Thyroid gland (tissue), 4 donors: ENCODE measurements around the gene GJA8. TPM values are rescaled to one million over a fixed set of nuclear protein-coding genes. Genes with fewer than 3 reads are reported as not detected.
A peak's percentile ranks its signal among the peaks of the same experiment; 100 is the strongest.

Experiments used
- DNase-seq, 2 donors: peaks; one replicate each; pipeline ENCODE4 v3.0.0-alpha.2; 2019
- H3K27ac ChIP-seq, 3 donors: fragments of 200-600 bp; sonication (generic); 1 replicate in 2 of 3; 2 replicates in 1 of 3; pipeline ENCODE4 v1.5.1; 2016 to 2019; ENCODE audit warnings: mild to moderate bottlenecking in 1 of 3, moderate library complexity in 1 of 3
- H3K27me3 ChIP-seq: fragments of 200-600 bp; sonication (generic); one replicate; pipeline ENCODE4 v1.5.1; 2019
- H3K36me3 ChIP-seq, 2 donors: fragments of 200-600 bp; sonication (generic); one replicate each; pipeline ENCODE4 v1.5.1; 2016 to 2019
- H3K4me1 ChIP-seq, 2 donors: fragments of 200-600 bp; sonication (generic); one replicate each; pipeline ENCODE4 v1.5.1; 2017 to 2019
- H3K4me3 ChIP-seq, 3 donors: fragments of 200-600 bp; sonication (generic); replicated peaks in 1 of 3; 1 replicate in 2 of 3; 2 replicates in 1 of 3; pipeline ENCODE4 v1.5.1; 2016; ENCODE audit warnings: mild to moderate bottlenecking in 1 of 3
- H3K9me3 ChIP-seq: fragments of 200-600 bp; sonication (generic); one replicate; pipeline ENCODE4 v1.5.1; 2017
- CTCF ChIP-seq, 6 experiments: fragments of 200-600 bp in 3 of 6; fragments of 450-650 bp in 3 of 6; sonication (generic) in 3 of 6; IDR thresholded peaks; one replicate each; pipeline ENCODE4 v1.5.1; 2016 to 2019; ENCODE audit warnings: antibody characterized with exemption in 6 of 6, mild to moderate bottlenecking in 2 of 6, inconsistent platforms in 1 of 6, moderate library complexity in 1 of 6
- POLR2A ChIP-seq, 2 donors: fragments of 450-650 bp; IDR thresholded peaks; one replicate each; pipeline ENCODE4 v1.6.1; 2017; ENCODE audit warnings: antibody characterized with exemption in 2 of 2, mild to moderate bottlenecking in 2 of 2, moderate library complexity in 1 of 2
- WGBS, 2 donors: methylation state at CpG; one replicate each; pipeline ENCODE4 v1.1.5; 2017; 5-methylcytosine and 5-hydroxymethylcytosine counted together
- intact Hi-C: fragments of 100-400 bp; cut with DNase I; formaldehyde crosslinking; loops from one replicate; pipeline ENCODE4 v1.15.1; 2023
- total RNA-seq, 4 donors: library from RNA; depleted of rRNA; stranded (reverse); fragments of >200 nt; gene quantifications; one replicate each; pipeline ENCODE4 v1.2.3, GENCODE V29; 2016

GJA8 gene
- total RNA-seq, 4 donors from 2014 or later = not detected

DNA sequence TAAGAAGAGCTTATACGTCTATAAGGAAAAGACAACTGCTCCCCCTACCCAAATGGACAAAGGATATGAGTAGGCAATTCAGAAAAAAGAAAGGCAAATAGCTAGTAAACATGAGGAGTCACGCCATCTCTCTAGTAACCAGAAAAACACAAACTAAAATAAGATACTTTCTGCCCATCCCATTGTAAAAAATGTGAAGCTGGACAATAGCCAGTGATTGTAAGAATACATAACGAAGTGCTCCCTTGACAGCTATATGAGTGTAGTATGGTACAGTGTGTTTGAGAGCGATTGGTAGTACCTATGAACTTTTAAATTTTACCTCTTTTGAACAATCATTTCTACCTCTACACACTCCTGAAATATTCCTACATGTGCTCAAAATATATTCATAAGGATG lies 7.5 kb upstream of the GJA8 start:
- Histone ChIP-seq H3K27ac (no peak overlapping the region), H3K36me3 (no peaks in the 10 kb centered on the region), H3K4me1 (peaks cover 0 to 9% of the 10 kb centered on the region in 2 donors), H3K4me3 (no peak overlapping the region), H3K9me3 (no peaks in the 10 kb centered on the region), H3K27me3 (no peaks in the 10 kb centered on the region)
- intact Hi-C loops = loop anchor here (10.0 kb wide), 1 partner anchor 250 kb away; no protein-coding TSS in a partner anchor
- TF ChIP-seq CTCF (IDR thresholded peaks at IDR 0.05) (no peak), POLR2A (IDR thresholded peaks at IDR 0.05) (no peak)
- 62 to 72% methylated on average over 4 of the region's 4 CpGs for WGBS, 2 donors
- no peak for DNase-seq

DNA sequence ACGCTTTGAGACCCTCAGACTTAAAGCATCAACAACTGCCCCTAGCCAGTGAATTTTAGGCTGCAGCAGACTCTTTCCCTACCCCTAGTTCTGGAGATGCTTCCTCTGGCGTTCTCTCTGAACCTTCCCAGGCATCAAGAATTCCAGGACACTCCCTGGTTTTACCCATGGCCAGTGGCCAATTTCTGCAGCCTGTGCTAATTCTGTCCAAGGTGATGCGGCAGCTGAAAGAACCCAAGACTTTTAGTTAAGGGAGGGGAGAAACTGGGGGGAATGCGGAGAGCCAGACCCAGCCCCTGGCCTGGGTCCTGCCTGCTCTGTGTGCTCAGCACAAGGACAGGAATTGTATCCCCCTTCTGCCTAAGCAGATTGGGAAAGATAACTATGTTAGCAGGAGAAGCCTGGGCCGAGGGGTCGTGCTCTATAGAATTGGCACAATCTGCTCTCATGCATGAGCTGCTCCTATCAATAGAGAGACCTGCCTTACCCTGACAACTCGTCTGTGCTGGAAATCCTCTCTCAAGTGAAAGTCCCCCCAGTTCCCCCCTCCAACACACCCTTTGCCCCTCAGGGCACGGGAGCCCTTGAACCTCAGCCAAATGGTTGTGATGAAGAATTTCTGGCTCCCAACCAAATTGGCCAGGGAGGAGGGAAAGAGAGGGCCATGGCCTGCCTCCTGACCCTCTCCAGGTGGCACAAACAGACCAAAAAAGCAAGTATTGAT lies 5.4 kb upstream of the GJA8 start:
- peak; percentile 53 for DNase-seq
- Histone ChIP-seq H3K4me3 (no peak overlapping the region), H3K27me3 (no peaks in the 10 kb centered on the region), H3K27ac (no peak overlapping the region), H3K4me1 (peaks cover 0 to 9% of the 10 kb centered on the region in 2 donors), H3K9me3 (no peaks in the 10 kb centered on the region), H3K36me3 (no peaks in the 10 kb centered on the region)
- TF ChIP-seq CTCF (IDR thresholded peaks at IDR 0.05) (no peak), POLR2A (IDR thresholded peaks at IDR 0.05) (no peak)
- 27 to 28% methylated on average over 8 of the region's 8 CpGs for WGBS, 2 donors
- intact Hi-C loops = loop anchor here (10.0 kb wide), 1 partner anchor 252 kb away; no protein-coding TSS in a partner anchor

DNA sequence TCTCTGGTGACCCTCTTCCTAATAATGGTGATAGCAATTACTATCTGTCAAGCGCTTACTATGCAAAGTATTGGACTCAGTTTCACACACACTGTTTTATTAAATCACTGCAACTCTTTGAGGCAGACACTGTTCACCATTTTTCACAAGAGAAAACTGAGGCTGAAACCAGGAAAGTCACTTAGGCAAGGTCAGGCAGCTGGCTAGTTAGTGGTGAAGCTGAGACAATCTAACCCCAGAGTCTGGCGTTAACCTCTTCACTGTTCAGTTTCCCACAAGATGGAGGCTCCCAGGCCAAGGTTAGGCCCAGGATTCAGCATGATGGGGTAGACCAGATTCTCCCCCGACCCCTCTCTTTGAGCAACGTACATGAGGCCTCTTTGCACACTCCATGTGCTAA lies 4.8 kb upstream of the GJA8 start:
- no peak for DNase-seq
- Histone ChIP-seq H3K27me3 (no peaks in the 10 kb centered on the region), H3K9me3 (no peaks in the 10 kb centered on the region), H3K27ac (no peak overlapping the region), H3K4me3 (no peak overlapping the region), H3K36me3 (no peaks in the 10 kb centered on the region), H3K4me1 (peaks cover 0 to 9% of the 10 kb centered on the region in 2 donors)
- intact Hi-C loops = loop anchor here (10.0 kb wide), 1 partner anchor 253 kb away; no protein-coding TSS in a partner anchor
- 84 to 86% methylated on average over 4 of the region's 4 CpGs for WGBS, 2 donors
- TF ChIP-seq CTCF (IDR thresholded peaks at IDR 0.05) = no peak
- no peak for TF ChIP-seq POLR2A (IDR thresholded peaks at IDR 0.05)

- intact Hi-C loops = no loop called here
- TF ChIP-seq POLR2A (IDR thresholded peaks at IDR 0.05) (no peak), CTCF (IDR thresholded peaks at IDR 0.05) (no peak)
- H3K27ac ChIP-seq = no peak overlapping the region
- no peaks in the 10 kb centered on the region for H3K27me3 ChIP-seq
- no peak overlapping the region for H3K4me3 ChIP-seq
- no peaks in the 10 kb centered on the region for H3K36me3 ChIP-seq
- DNase-seq = no peak
- WGBS, 2 donors = 84 to 91% methylated on average over 3 of the region's 3 CpGs
- H3K9me3 ChIP-seq = no peaks in the 10 kb centered on the region
- H3K4me1 ChIP-seq = no peaks in the 10 kb centered on the region
Observed at GRCh38 chr1:147904726-147905125, 2.1 kb downstream of the GJA8 start.

- WGBS, 2 donors = 92 to 95% methylated on average over 43 to 44 of the region's 44 CpGs
- intact Hi-C loops = no loop called here
- H3K27me3 ChIP-seq = no peaks in the 10 kb centered on the region
- no peaks in the 10 kb centered on the region for H3K9me3 ChIP-seq
- H3K36me3 ChIP-seq = no peaks in the 10 kb centered on the region
- H3K27ac ChIP-seq = no peak overlapping the region
- no peak overlapping the region for H3K4me3 ChIP-seq
- TF ChIP-seq CTCF (IDR thresholded peaks at IDR 0.05) (no peak), POLR2A (IDR thresholded peaks at IDR 0.05) (no peak)
- DNase-seq = no peak
- no peaks in the 10 kb centered on the region for H3K4me1 ChIP-seq
Observed at GRCh38 chr1:147907786-147908509, 5.4 kb downstream of the GJA8 start.
